IPS-18c (cell line): ENCODE results near the gene CREG2.
"Not testable (repeated sequence)": the region's sequence is repeated elsewhere in the genome, so short reads cannot be mapped to it uniquely, and the experiment has no call there.

ENCODE experiments used
- H3K4me3 ChIP-seq: 2 replicates; pipeline ENCODE4 v1.7.0; 2013; ENCODE audit warnings: low read depth, mild to moderate bottlenecking, low read length, moderate library complexity; ENCODE audit not compliant: insufficient read depth
- H3K9me3 ChIP-seq: one replicate; pipeline ENCODE4 v1.6.1; 2013; ENCODE audit warnings: mild to moderate bottlenecking, low read length, moderate library complexity; ENCODE audit not compliant: control insufficient read depth, insufficient read depth

The CREG2 gene

DNA sequence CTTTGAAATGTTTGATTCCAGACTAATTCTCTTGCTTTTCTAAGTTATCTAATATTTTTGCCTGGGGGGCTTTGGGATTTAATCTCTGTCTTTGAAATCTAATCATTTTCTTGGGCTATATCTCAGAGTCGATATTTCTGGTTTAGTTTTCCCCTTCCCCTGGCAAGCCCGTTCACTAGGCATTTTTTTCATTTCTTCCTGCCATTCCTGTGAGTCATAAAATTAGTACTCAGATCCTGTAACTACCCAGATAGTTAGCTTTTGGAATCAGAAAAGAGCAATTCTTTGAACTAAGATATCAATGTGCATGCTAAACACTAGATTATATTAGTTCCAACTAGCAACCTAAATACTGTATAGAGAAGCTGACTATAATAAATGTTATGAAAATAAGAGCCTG is 49.4 kb downstream of the CREG2 start:
- Histone ChIP-seq H3K4me3 (no peak overlapping the region), H3K9me3 (no peaks in the 10 kb centered on the region)

DNA sequence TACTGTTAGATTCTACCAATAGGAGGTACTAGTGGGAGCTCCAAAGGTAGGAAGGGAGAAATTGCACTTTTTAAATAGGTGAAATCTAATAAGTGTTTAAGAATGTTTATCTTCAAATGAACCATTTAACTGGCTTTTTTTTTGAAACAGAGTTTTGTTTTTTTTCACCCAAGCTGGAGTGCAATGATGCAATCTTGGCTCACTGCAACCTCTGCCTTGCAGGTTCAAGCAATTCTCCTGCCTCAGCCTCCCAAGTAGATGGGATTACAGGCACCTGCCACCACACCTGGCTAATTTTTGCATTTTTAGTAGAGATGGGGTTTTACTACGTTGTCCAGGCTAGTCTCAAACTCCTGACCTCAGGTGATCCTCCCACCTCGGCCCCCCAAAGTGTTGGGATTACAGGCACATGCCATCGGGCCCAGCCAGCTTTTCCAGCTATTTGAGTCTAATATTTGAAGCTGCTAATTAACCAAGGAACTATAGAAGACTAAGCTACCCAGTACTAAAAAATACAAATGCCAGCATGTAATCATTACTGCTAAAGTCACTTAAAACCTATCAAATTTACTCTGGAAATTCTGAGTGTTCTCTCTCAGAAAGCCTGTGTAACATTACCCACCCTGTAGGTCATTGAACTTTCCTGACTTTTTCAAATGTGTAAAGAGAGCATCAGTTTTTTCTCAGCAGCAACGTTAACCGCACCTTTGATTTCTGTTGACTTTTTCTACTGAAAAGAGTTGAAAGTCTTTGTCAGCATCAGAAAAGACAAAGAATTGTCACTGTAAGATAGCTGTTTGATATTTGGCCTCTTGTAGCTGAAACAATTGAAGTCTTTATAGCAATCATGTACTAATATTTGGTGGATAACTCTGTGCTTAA is 54.2 kb downstream of the CREG2 start:
- no peak overlapping the region for H3K4me3 ChIP-seq
- H3K9me3 ChIP-seq, result no peaks in the 10 kb centered on the region

DNA sequence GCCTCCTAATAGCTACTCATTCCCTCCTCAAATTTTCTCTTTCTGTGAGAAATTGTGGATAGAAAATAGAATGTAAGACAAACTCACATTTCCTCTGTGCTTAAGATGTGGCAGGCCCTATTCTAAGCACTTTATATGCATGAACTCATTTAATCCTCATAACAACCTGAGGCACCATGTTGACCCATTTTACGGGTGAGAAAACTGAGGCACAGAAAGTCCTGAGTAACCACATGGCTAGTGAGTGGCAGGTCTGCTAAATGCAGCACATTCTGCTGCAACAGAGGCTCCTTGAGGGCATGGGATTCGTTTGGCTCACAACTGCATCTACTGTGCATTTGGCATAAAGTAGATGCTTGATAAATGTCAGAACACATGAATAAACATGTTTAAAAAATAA is 56.1 kb downstream of the CREG2 start:
- Histone ChIP-seq H3K9me3 (no peaks in the 10 kb centered on the region), H3K4me3 (no peak overlapping the region)

DNA sequence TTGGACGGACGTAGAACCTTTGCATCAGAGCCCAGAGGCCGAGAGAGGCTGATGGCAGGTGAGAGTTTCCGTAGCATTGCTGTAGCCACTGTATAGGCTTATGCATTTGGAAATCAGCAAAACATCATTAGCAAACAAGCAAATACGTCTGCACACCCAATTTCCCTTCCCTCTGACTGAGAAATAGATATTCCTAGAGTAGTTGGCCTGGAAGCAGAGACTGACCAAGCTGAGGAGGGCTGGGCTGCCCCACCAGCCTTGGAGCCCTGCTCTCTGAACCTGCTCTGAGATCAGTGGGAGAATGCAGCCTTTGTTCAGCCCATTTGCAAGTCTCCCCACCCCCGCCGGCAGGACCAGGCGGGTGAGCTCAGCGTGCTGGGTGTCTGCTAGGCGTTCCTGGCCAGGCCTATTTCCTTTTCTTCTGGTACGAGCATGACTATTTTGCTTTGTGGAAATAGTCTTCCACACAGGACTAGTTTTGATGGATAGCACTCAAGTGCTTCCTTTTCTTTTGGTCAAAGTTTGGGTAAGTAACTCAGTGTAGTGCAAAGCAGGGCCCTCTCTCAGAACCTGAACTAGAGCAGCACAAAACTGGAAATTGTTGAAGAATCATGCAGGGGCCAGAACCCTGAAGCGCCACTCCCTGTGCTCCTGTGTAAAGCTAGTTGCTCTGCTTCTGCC is 56.9 kb downstream of the CREG2 start:
- Histone ChIP-seq H3K4me3 (no peak overlapping the region), H3K9me3 (no peaks in the 10 kb centered on the region)

DNA sequence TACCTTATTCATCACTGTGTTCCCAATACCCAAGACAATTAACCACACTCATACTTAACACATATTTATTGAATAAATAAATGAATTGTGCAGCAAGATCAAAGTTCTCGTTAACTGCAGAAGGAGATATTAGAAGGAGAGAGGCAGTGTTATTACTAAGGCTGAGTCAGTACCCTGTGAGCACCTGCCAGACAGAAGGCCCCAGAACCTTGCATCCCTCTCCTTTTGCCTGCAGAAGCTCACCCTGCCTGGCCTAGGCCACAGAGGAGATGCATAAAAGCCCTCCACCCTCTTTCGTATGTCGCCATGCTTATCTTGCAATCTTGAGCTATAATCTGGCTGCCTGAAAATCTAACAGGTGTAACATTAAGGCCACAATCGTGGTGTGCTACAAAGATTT is 58.3 kb downstream of the CREG2 start:
- Histone ChIP-seq H3K9me3 (no peaks in the 10 kb centered on the region), H3K4me3 (no peak overlapping the region)

DNA sequence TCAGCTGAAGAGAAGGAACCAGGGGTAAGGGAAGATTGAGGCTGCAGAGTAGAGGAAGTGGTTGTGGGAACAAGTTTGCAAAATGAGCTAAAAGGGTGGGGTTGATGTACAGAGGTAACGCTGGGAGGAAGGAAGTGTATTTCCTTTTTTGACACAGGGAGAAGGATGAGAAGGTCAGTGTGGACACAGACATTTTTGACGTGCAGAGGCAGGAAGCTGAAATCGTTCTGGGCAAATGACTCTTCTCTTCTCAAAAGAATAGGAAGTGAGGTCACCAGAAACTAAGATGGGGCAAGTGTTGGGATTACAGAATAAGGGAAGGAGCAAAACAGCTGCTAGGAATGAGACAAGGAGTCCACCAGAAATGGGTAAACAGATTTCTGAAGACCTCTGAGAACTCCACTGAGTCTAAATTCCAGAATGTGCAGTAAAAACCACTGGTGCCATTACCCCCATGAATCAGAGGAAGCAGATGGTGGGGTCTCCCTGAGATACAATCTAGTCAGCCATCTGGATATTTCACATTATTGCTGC is 58.8 kb downstream of the CREG2 start:
- H3K4me3 ChIP-seq, result no peak overlapping the region; the same call in 1 of the 2 replicates
- no peaks in the 10 kb centered on the region for H3K9me3 ChIP-seq

DNA sequence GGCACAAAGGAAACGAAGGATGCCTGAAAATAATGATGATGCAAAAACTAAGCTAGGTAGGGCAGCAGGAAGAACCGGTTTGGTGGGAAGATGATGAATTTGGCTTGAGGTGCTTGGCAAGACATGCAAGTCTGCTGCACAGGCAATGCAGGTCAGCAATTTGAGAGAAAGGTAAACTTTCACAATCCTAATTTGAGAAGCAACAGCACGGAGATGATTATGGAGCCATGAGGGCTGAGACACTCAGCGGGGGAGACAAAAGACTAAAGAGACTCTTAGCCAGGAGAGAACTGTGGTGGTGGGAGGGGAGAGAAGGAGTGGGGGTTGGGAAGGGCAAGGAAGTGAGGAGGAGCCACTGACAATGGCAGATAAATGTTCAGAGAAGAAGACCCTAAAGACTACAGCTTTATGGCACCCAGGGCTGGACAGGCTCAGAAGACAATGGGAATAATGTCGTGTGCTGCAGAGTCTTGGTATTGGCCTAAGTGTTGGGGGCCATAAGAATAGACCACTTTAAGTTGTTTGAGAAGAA is 59.4 kb downstream of the CREG2 start:
- Histone ChIP-seq H3K9me3 (no peaks in the 10 kb centered on the region), H3K4me3 (peak overlapping the region; percentile 2)

DNA sequence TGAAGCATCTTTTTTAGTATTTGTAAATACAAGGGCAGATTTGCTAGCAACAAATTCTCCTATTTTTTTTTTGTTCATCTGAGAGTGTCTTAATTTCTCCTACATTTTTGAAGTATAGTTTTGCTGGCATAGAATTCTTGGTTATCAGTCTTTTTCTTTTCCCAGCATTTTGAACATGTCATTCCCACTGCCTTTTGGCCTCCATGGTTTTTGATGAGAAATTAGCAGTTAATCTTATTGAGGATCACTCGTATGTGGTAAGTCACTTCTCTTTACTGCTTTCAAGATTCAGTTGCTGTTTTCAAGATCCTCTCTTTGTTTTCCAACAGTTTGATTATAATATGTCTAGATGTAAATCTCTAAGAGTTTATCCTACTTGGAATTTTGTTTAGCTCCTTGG is 61.9 kb downstream of the CREG2 start:
- no peak overlapping the region for H3K4me3 ChIP-seq
- no peaks in the 10 kb centered on the region for H3K9me3 ChIP-seq

DNA sequence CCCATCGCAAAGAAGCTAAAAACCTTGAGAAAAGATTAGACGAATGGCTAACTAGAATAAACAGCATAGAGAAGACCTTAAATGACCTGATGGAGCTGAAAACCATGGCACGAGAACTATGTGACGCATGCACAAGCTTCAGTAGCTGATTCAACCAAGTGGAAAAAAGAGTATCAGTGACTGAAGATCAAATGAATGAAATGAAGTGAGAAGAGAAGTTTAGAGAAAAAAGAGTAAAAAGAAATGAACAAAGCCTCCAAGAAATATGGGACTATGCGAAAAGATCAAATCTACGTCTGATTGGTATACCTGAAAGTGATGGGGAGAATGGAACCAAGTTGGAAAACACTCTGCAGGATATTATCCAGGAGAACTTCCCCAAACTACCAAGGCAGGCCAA is 70.7 kb downstream of the CREG2 start:
- H3K9me3 ChIP-seq, H3K4me3 ChIP-seq: not testable (repeated sequence)

DNA sequence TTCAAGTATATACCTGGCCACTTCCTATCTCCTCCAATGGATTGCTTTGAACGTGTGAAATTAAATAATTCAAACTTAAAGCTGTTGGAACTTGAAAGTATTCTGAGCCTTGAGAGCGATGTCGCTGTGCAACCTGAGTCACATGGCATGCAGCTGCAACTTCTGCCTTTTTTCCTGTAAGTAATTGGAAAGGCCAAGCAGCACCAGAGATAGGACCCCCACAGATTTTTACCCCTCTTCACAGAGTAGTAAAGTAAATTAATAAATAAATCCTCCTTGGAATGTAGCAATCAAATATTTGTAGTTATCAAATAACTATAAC is 75.6 kb downstream of the CREG2 start:
- Histone ChIP-seq H3K4me3 (no peak overlapping the region), H3K9me3 (no peaks in the 10 kb centered on the region)

DNA sequence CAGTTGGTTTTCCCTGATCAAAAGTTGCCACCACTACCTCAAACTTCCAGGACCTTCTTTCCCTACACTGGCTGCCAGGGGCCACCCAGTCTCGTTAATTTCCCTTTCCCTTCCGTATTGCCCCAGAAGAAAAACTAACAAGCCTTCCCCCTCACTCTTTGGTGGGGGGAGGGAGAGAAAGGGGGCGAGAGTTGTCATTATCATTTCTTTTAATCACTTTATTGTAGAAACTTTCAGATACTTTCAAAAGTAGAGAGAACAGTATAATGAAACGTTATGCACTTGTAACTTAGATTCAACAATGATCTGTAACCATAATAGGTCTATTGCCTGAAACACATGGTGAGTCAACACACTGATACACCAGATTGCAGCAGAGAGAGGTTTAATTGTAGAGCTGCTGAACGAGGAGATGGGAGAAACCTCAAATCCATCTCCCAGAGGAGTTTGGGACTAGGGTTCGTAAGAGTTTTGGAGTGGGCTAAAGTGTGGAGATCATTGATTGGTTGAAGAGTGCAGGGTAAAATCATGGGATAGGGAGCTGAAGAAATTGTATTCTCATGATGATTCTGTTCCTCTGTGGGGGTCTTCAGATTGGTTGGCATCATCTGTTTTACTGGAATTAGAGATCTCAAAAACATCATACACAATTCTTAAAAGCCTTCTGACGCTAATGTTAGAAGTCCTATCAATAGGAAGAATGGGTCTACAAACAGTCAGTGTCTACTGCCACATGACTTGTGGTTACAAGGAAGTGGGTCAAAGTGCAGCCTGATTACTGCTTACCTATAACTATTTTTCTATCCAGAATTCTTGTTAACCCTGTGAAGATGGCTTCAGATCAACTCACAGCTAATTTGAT is 76.2 kb downstream of the CREG2 start:
- no peak overlapping the region for H3K4me3 ChIP-seq
- no peaks in the 10 kb centered on the region for H3K9me3 ChIP-seq

DNA sequence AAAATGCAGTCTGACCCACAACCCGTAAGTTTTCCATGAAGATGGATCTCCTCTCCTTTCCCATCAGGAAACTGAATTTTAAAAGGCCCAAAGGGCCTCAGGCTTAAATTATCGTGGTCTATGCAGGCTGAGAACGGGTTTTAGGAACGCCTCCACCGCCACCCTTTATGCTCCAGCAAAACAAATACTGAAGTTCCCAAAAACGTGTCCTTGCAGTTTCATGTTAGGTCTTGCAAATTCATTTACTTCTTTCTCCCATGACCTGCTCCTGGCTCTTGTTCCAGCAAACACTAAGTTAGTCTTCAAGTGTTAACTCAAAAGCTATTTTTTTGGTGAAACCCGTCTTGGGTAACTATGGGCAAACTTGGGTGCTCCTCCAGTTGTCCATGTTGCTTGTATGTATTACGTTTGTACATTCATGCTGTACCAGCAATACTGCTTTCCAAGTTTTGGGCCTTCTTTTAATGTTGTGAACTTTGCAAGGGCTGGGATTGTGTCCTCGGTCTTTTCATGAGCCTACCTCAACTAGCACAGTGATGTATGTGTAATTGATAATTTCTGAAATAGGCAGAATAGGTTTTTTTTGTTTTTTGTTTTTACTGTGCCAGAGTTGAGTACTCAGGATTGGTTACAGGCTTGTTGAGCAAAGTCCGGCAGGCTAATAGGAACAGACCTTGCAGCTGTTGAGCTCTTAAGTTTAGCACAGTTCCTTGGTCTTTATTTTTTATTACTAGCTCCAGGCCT is 77.0 kb downstream of the CREG2 start:
- Histone ChIP-seq H3K9me3 (no peaks in the 10 kb centered on the region), H3K4me3 (no peak overlapping the region)

DNA sequence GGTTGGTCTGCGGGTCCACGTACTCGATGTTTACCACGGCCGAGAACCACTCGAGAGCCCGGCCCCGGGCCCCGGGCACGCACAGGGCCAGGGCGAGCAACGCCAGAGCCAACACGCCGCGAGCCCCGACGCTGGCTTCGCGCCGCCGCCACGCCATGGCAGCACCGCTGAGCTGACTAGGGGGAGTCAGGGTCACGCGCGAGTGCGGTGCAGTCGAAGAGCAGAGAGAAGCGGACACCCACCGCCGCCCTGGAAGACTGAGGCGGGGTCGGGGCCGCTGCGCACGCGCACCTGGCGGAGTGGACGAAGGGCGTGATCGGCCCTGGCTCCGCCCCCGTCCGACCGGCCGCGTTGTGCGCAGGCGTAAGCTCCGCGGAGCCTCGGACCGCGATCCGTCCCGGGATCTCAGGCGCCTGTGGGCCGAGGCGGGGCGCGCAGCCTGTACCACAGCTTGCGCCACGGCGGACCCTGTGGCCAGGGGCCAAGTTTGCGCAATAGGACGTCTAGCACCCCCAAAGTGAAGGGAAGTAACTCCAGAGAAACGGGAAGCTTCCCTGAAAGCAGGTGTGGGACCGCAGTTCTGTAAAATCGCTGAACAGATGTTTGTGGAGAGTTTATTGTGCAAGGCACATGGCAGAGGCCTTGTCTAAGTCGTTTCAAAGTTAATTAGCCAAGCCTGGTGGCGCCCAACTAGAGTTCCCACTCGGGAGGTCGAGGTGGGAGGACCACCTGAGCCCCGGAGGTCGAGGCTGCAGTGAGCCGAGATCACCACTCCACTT is 78.7 kb downstream of the CREG2 start, which contains the start of gene RNF149:
RNF149 (minus strand) TSS at position 270 of the 779 bp plus-strand sequence; CDS start at position 157, 113 bp downstream.
- H3K4me3 ChIP-seq, result peak within 1 kb of the TSS; percentile 83
- no peaks in the 10 kb centered on the region for H3K9me3 ChIP-seq

DNA sequence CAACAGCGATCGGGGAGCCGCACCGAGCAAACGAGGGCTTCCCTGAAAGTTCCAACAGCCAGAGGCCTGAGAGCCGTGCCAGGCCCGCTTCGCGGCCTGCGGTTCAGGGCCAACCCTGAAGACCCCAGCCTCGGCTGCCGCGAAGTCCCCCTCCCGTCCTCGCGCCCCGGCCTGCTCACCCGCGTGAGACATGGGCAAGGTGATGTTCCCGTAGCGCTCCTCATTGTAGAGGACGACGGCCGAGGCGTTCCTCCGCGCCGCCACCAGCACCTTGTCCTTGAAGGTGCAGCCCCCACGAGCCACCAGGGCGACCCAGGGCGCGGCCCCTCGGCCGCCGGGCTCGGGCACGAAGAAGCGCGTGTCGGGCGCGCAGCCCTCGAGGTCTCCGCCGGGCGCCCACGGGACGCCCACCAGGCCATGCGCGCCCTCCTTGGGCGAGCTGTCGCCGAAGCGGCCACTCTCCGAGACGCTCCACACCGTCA is 79.3 kb downstream of the CREG2 start:
- H3K4me3 ChIP-seq, result peak overlapping the region; percentile 83

DNA sequence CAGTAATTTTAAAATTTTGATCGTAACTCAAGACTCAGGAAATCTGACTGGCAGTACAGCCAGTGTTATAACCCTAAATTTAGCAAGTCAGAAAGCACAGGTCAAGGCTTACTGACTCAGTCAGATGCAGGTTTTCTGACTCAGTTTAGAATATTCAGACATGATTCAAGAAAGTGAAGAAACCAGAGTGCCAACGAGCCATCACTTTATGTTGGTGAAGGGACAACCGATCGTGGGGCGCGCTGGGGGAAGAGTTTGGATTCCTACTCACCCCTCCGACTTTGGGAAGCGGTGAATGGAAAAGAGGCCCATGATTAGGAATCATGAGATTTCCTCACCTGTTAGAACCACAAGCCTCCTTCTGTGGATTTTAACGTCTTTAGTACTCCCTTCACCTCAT is 79.8 kb downstream of the CREG2 start:
- H3K9me3 ChIP-seq, result no peaks in the 10 kb centered on the region

More for the DNA sequence above, 79.3 kb downstream of the CREG2 start:
- no peaks in the 10 kb centered on the region for H3K9me3 ChIP-seq

DNA sequence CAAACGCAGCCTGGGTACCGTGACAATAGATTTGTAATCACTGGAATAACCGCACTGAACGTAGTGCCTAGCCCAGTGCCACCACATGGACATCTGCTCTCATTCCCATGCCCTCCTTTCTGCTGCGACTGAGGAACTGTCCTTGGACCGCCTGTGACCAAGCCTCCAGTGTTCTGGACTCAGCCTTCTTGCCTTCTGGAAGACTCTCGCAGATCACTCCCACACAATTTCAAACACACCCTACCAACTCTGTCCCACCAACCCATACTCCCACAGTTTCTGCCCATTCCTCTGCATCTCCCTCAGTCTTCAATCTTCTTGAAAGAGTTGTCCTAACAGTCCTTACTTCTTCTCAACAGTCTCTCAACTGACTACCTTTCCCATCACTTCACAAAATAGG is 80.9 kb downstream of the CREG2 start:
- Histone ChIP-seq H3K9me3 (no peaks in the 10 kb centered on the region), H3K4me3 (0 out of 2 replicates have a peak overlapping the region, but pooled peaks have one; percentile 1)

More for the DNA sequence above, 79.8 kb downstream of the CREG2 start:
- H3K4me3 ChIP-seq, result peak overlapping the region; percentile 83
